Psoas muscle (tissue), 8 donors: Measurements from ENCODE around the gene MEG3. TPM values are rescaled to one million over a fixed set of nuclear protein-coding genes. Genes with fewer than 3 reads are reported as not detected.
A peak's percentile ranks its signal among the peaks of the same experiment; 100 is the strongest.

ENCODE experiments used
- ATAC-seq, 4 donors: fragments of 200-7000 bp; cut with Tn5 transposase; one replicate each; pipeline ENCODE4 v1.9.1; 2020; ENCODE audit warnings: moderate library complexity in 3 of 4, mild to moderate bottlenecking in 2 of 4
- DNase-seq, 2 donors: peaks; one replicate each; pipeline ENCODE4 v3.0.0-alpha.2; 2020
- H3K27ac ChIP-seq: fragments of 200-600 bp; one replicate; pipeline ENCODE4 v1.8.0; 2022
- H3K27me3 ChIP-seq, 3 donors: fragments of 200-600 bp in 1 of 3; one replicate each; pipeline versions ENCODE4 v1.6.1 to v1.8.0; 2013 to 2022; ENCODE audit warnings: low read length in 2 of 3, mild to moderate bottlenecking in 2 of 3, moderate library complexity in 1 of 3; ENCODE audit not compliant: insufficient read depth in 3 of 3
- H3K36me3 ChIP-seq, 2 donors: fragments of 200-600 bp in 1 of 2; one replicate each; pipeline versions ENCODE4 v1.6.1 to v1.8.0; 2013 to 2022; ENCODE audit warnings: low read depth in 1 of 2, mild to moderate bottlenecking in 1 of 2, moderate library complexity in 1 of 2; ENCODE audit not compliant: insufficient read depth in 1 of 2
- H3K4me1 ChIP-seq: fragments of 200-600 bp; one replicate; pipeline ENCODE4 v1.8.0; 2022
- H3K4me3 ChIP-seq: fragments of 200-600 bp; one replicate; pipeline ENCODE4 v1.8.0; 2022; ENCODE audit warnings: mild to moderate bottlenecking
- H3K9me3 ChIP-seq: fragments of 200-600 bp; one replicate; pipeline ENCODE4 v1.8.0; 2022
- WGBS, 3 donors: extraction: QIAGEN DNeasy Blood & Tissue Kit; methylation state at CpG; one replicate each; pipeline versions ENCODE4 v1.1.6 to v1.1.7; 2013; 5-methylcytosine and 5-hydroxymethylcytosine counted together
- intact Hi-C, 2 donors: fragments of 100-400 bp; cut with DNase I; formaldehyde crosslinking; loops; one replicate each; pipeline versions ENCODE4 v1.11.0 to v1.14.2; 2022
- polyA plus RNA-seq, 3 donors: library from polyadenylated mRNA; stranded (reverse); fragments of 200-250 nt; gene quantifications; one replicate each; pipeline ENCODE4 v1.2.3, GENCODE V29; 2013
- total RNA-seq, 4 donors: library from RNA; stranded (reverse); fragmentation: NEBNext Ultra II Directional in 2 of 4; extraction: Animal tissue kit (Norgen Biotek cat#: 25700) in 2 of 4; gene quantifications; one replicate each; pipeline versions ENCODE4 v1.2.1 to v1.2.4, GENCODE V29; 2021 to 2023
- TF ChIP-seq, protein P1 (sequence below): fragments of 200-600 bp; IDR thresholded peaks from one replicate; pipeline ENCODE4 v1.8.0; 2022; ENCODE audit warnings: antibody characterized with exemption
- donor health status: healthy with polysubstance abuse.
- donor health status: DM: no; HTN: no; CAD: no; lungs with moderate emphysema.
- donor health status: Bipolar disorder and iron deficiency.
- donor health status: healthy.
- donor health status: DM: yes; HTN: yes; CAD: no.
- donor health status: DM: no; HTN: no; CAD: no.
- donor health status: DM: no; HTN: no; CAD: no.
- donor health status: DM: yes; HTN: yes; CAD: no.

Gene MEG3
- total and polyA plus RNA-seq, 7 donors = 17.8 to 52.6 (median 24.9) TPM

DNA sequence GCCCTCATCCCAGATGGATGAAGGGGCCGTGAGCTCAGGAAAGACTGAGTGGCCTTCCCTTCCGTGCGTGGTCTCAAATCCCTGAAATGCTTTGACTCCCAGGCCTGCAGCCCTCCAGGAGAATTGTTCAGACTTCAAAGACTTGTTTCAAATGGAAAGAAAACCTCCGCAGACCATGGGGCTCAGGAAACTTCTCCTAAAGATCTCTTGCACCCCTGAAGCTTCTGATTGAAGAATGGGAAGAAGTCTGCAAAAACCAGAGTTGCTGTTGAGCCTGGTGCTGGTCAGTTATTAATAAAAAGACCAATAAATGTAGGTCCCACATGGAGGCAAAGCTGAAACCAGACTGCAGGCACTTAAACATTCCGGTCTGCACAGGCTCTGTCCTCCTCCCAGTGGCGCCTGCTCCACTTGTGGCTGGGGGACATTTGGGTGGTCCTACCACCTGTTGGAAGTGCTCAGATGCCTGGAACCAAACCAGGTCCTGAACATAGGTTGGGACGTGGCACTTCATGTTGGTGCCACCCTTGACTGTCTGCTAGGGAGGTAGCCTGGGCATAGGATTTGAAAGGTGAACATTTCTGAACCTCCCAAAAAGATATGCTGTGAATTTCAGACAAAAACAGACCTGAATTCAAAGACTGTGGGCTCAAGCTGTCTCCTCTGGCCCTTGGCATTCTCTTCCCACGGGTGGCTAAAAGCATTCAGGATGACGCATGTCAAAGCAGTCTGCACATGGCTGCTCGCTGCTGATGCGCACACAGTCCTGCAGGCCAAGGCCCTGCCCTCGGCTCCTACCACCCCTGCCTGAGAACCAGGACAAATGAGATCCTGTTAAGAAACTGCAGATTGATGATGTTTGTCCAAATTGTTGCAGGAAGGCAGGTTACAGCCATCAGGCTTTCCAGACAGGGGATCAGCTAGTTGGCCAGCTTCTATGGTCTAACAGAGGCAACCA lies 36.2 kb upstream of the MEG3 start:
- H3K4me1 ChIP-seq = no peaks in the 10 kb centered on the region
- no peaks in the 10 kb centered on the region for H3K9me3 ChIP-seq
- ATAC-seq (no peak), DNase-seq (peak in 1 of 2 donors; percentile 15)
- no peak overlapping the region for H3K27ac ChIP-seq
- TF ChIP-seq, protein P1, sequence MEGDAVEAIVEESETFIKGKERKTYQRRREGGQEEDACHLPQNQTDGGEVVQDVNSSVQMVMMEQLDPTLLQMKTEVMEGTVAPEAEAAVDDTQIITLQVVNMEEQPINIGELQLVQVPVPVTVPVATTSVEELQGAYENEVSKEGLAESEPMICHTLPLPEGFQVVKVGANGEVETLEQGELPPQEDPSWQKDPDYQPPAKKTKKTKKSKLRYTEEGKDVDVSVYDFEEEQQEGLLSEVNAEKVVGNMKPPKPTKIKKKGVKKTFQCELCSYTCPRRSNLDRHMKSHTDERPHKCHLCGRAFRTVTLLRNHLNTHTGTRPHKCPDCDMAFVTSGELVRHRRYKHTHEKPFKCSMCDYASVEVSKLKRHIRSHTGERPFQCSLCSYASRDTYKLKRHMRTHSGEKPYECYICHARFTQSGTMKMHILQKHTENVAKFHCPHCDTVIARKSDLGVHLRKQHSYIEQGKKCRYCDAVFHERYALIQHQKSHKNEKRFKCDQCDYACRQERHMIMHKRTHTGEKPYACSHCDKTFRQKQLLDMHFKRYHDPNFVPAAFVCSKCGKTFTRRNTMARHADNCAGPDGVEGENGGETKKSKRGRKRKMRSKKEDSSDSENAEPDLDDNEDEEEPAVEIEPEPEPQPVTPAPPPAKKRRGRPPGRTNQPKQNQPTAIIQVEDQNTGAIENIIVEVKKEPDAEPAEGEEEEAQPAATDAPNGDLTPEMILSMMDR = no peak
- WGBS, 3 donors = 89 to 95% (median 92%) methylated on average over 12 of the region's 12 CpGs
- no peaks in the 10 kb centered on the region for H3K36me3 ChIP-seq
- peaks cover 0 to 9% (median 2%) of the 10 kb centered on the region in 3 donors for H3K27me3 ChIP-seq
- intact Hi-C loops = no loop called here
- no peak overlapping the region for H3K4me3 ChIP-seq

GRCh38 chr14:100790502-100791347 lies 35.2 kb upstream of the MEG3 start:
- Histone ChIP-seq H3K36me3 (no peaks in the 10 kb centered on the region), H3K9me3 (no peaks in the 10 kb centered on the region), H3K4me1 (no peaks in the 10 kb centered on the region), H3K4me3 (no peak overlapping the region), H3K27ac (no peak overlapping the region), H3K27me3 (peaks cover 0 to 9% (median 2%) of the 10 kb centered on the region in 3 donors)
- no peak for ATAC-seq
- WGBS, 3 donors = 73 to 77% (median 77%) methylated on average over 14 of the region's 14 CpGs
- intact Hi-C loops = no loop called here
- peak in 1 of 2 donors; percentile 15 for DNase-seq
- TF ChIP-seq, protein P1 = no peak

- H3K4me3 ChIP-seq = no peak overlapping the region
- TF ChIP-seq, protein P1 = no peak
- peaks cover 0 to 9% (median 2%) of the 10 kb centered on the region in 3 donors for H3K27me3 ChIP-seq
- H3K27ac ChIP-seq = no peak overlapping the region
- H3K9me3 ChIP-seq = no peaks in the 10 kb centered on the region
- intact Hi-C loops = no loop called here
- WGBS, 3 donors = 88 to 94% (median 93%) methylated on average over 13 of the region's 13 CpGs
- H3K4me1 ChIP-seq = no peaks in the 10 kb centered on the region
- DNase-seq (peak in 1 of 2 donors; percentile 14), ATAC-seq (no peak)
- no peaks in the 10 kb centered on the region for H3K36me3 ChIP-seq
Observed at GRCh38 chr14:100791348-100791735, 34.6 kb upstream of the MEG3 start.

DNA sequence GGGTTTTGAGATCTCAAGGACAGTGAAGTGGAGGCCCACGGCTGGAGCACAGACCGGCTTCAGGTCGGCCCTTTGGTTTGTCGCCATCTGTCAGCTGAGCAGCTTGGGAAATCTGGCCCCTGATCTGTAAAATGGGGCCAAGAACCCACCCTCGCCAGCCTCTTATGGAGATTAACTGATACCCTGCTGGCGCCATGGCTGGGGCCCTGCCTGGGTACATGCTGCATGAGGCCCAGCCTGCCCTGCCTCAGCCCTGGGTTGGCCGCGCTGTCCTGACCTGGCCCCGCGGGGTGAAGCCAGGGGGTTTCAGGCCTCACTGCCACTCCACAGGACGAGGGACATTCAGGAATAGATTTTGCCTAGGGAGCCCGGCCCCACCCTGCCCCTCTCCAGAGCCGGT lies 33.9 kb upstream of the MEG3 start:
- intact Hi-C loops = no loop called here
- peaks cover 0 to 9% (median 2%) of the 10 kb centered on the region in 3 donors for H3K27me3 ChIP-seq
- DNase-seq (peak in 1 of 2 donors; percentile 20), ATAC-seq (no peak)
- 80 to 93% (median 92%) methylated on average over 13 of the region's 13 CpGs for WGBS, 3 donors
- H3K27ac ChIP-seq = no peak overlapping the region
- H3K4me1 ChIP-seq = no peaks in the 10 kb centered on the region
- H3K9me3 ChIP-seq = no peaks in the 10 kb centered on the region
- H3K36me3 ChIP-seq = no peaks in the 10 kb centered on the region
- H3K4me3 ChIP-seq = no peak overlapping the region
- TF ChIP-seq, protein P1 = no peak
